Stomach (tissue), 4 donors: ENCODE data around the gene FBXO48.

ENCODE experiments used
- CTCF ChIP-seq, 7 experiments: fragments of 450-650 bp in 4 of 7; fragments of 200-600 bp in 3 of 7; sonication (generic) in 3 of 7; IDR thresholded peaks; one replicate each; pipeline ENCODE4 v1.5.1; 2016 to 2019; ENCODE audit warnings: antibody characterized with exemption in 7 of 7, control low read depth in 2 of 7, mild to moderate bottlenecking in 1 of 7
- EP300 ChIP-seq: sonication (generic); formaldehyde crosslinking; IDR thresholded peaks from one replicate; pipeline ENCODE4 v1.6.1; 2017; ENCODE audit warnings: antibody characterized with exemption
- POLR2A ChIP-seq, 4 donors: fragments of 450-650 bp; IDR thresholded peaks; one replicate each; pipeline ENCODE4 v1.6.1; 2016; ENCODE audit warnings: antibody characterized with exemption in 4 of 4, control low read depth in 2 of 4, mild to moderate bottlenecking in 1 of 4, moderate library complexity in 1 of 4

GRCh38 chr2:68499133-68499532, 32.0 kb upstream of the FBXO48 start:
- TF ChIP-seq POLR2A (IDR thresholded peaks at IDR 0.05) (no peak), CTCF (IDR thresholded peaks at IDR 0.05) (no peak), EP300 (no peak)
